DMS53 treated with DMSO at 0.1 percent for 48 hours (cell line): Measurements from ENCODE around the gene DRP2.
A peak's percentile ranks its signal among the peaks of the same experiment; 100 is the strongest.
"Not testable (repeated sequence)": the region's sequence is repeated elsewhere in the genome, so short reads cannot be mapped to it uniquely, and the experiment has no call there.

ENCODE experiments used
- DNase-seq: peaks from one replicate; lab custom pipeline; 2025; ENCODE audit not compliant: unreplicated experiment; lab: John Stamatoyannopoulos, UW

The DRP2 gene

DNA sequence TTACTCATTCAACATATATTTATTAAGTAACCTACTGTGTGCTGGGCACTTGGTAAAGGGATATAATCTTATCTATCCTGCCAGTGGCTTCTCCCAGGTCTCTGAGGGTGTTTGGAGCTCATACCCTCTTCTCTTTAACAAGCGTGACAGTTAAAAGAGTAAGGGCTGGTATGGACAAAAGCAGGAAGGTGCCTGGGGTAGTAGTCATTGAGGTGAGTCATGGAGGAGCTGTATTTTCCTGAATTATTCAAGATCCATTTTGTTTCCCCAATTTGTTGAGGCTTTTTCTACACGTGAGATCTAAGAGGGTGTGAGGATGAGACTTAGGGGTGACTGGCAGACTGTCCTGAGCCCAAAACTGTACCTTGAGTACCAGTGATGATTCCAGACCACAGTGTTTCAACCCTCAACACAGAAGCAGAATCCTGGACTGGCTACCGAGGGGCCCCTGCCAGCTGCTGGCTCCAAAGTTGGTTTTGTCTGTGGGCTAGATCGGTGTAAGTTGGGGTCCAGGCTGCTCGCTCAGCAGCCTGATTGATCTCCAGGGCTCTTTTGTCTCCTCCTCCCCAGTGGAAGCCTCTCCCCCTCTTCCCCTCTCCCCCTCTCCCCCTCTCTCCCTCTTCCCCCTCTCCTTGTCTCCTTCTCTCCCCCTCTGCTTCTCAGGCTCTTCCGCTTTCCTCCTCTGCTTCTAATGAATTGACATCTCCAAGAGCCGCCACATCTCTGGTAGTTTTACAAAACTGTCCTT is at the start of gene DRP2:
Gene DRP2, plus strand, starts transcription at position 671 of the 748 bp plus-strand sequence. CDS start 11,862 bp downstream, outside the sequence.
- DNase-seq = peak; percentile 21

DNA sequence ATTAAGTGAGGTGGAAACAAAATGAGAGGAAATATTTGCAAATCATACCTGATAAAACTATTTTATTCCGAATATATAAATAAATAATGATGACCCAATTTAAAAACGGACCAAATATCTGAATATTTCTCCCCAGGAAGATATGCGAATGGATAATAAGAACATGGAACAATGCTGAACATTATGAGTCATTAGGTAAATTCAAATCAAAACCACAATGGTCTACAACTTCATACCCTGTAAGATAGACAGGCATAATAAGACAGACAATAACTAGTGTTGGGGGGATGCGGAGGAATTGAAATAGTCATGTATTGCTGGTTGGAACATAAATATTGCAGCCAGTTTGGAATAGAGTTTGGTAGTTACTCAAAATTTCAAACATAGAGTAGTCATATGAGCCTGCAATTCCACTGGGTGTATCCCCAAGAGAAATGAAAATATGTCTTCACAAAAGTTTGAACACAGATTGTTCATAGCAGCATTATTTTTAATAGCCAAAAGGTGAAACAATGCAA is 47.6 kb upstream of the DRP2 start:
- no peak for DNase-seq

- no peak for DNase-seq
Observed at GRCh38 chrX:101176439-101176838, 43.1 kb upstream of the DRP2 start.

DNA sequence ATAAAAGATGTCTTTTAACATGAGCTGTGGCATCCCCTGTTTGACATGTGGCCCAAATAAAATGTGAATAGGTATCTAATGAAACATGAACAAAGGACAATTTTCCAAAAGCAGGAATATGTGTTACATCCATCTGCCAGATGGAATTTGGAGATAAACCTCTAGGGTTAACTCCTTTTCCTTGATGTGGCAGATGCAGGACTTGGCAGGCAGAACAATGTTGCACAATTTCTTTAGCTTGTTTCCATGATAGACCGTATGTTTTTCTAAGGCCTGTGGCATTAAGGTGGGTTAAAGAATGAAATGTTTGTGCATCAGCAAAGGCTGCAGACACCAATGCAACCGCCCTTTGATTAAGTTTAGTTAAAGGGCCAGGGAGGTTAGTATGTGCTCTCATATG is 34.7 kb upstream of the DRP2 start:
- not testable (repeated sequence) for DNase-seq

GRCh38 chrX:101187961-101188360 is 31.6 kb upstream of the DRP2 start:
- not testable (repeated sequence) for DNase-seq

DNA sequence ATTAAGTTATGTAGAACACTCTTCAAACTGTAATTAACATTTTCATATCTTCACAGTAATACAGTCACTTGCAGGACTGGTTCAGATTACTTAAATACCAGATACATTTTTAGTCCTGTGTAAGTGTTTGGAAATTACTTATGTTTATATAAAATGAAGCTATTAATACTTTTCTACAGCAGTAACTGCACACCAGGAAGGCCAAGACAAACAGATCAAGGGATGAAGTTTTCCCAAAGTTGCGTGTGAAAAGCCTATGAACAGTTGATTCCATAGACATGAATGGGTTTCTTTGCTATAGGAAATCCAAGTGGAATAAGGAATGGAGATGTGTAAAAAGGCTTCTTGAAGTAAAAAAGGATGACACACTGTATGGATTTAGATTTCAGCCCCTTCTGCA is 28.9 kb upstream of the DRP2 start:
- DNase-seq = no peak

GRCh38 chrX:101191217-101191750 is 28.3 kb upstream of the DRP2 start:
- no peak for DNase-seq

- DNase-seq = no peak
Observed at GRCh38 chrX:101195442-101196173, 24.0 kb upstream of the DRP2 start.

GRCh38 chrX:101203761-101204351 is 15.7 kb upstream of the DRP2 start:
- DNase-seq = no peak

DNA sequence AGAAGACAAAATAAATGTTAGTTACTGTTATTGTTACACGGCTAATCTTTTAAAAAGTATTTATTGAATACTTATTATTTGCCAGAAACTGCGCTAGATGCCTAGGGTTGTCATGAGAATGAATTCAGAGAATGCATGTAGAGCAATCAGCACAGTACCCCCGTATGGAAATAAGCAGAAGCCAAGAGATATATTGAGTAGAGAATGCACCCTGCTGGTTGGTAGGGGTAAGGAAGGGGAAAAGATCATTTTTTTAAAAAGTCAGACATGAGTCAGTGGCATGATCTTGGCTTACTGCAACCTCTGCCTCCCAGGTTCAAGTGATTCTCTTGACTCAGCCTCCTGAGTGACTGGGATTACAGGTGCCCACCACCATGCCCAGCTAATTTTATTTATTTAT is 13.1 kb upstream of the DRP2 start:
- peak; percentile 54 for DNase-seq

DNA sequence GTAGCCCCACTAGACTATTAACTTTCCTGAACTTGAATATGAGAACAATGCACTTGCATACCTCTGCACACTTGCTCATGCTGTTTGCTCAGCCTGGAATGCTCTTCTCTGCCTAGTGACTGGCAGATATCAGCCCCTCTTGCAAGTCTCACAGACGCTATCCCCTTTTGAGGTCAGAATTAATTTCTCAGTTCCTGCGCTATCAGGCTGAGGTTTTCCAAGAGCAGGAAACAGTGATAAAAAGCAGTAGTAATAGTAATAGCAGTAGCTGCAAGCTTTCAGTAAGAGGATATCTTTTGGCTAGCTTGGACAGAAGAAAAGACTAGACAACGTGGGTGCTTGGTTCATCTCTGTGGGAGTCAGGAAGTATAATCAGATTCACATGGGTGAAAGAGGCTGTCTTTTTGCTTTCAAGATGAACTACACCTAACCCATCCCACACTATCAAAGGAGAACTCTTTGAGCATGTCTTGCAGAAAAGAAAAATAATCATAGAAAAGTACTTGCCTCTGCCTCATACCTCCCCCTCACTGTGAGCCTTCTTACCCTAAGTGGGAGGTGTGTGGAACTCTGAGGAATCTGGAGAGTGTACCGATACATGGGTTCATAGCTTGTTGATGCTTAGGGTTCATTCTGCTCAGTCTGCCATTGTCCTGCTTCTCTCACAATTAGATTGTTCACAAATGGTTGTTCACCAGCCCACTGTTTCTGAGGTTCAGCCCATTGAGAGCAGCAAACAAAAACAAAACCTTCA is 11.3 kb upstream of the DRP2 start:
- DNase-seq = no peak

DNA sequence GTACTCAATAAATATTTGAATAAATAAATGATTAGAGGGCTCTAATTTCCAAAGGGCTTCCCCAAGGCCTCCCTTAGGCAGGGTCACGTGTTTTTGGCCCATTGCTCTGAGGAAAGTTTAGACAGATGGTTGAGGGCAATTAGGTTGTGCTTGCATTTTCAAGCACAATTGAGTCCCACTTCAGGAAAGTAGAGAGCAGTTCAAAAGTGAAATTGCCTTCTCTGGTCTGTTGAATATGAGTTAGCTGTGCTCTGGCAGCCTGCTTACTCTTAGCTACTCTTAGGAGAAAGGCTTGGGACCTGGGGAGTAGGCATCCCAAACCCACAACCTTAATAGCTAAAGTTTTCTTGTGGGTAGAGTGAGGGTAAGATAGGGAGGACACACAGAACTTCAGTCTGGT is 9.0 kb upstream of the DRP2 start:
- no peak for DNase-seq

GRCh38 chrX:101217689-101218088 is 1.9 kb upstream of the DRP2 start:
- no peak for DNase-seq

GRCh38 chrX:101219864-101220346 is 319 bp downstream of the DRP2 start:
- peak; percentile 40 for DNase-seq

DNA sequence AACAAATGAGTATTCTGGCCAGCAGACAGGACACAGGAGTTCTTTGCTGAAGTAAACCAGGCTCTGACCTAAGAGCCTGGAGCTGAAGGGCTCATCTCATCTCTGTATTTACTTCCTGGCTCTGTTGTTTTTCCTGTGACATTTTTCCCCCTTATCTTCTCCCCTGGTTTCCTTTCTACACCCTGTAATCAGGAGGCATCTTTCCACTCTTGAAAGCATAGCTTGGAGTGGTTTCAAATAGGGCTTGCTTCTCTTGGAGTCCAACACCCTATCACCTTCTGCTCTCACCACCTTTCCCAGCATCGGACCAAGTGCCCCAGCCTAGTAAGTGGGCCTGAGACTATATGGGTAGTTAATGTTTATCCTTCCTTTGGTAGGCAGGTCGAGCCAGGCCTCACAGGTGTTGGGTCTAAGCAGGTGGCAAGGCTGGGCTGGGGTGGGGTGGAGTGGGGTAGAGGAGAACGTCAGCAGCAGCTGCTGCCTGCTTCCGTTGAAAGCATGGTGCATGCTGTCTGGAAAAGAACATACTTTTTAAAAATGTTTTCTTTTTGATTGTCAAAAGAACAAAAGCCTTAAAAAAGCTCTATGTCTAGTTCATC is 1.2 kb downstream of the DRP2 start:
- peak; percentile 83 for DNase-seq

- no peak for DNase-seq
Observed at GRCh38 chrX:101223226-101223625, 3.6 kb downstream of the DRP2 start.

DNA sequence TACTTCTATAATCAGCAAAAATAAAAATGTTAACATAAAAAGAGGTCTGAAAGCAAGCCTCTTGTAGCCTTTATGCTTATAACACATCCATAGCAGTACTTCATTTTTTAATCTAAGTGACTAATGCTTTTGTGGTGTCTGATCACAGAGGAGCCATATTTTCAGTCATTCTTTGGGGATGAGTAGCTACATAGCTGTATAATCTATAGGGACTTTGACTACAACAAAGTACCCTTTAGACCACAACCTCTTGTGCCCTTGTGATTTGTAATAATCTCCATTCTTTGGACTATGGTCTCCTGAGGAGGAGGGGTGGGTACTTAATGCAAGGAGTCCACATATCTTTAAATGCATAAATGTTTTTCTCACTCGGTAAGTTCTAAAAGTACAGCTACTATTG is 9.6 kb downstream of the DRP2 start:
- DNase-seq = no peak

GRCh38 chrX:101230636-101231035 is 11.1 kb downstream of the DRP2 start:
- no peak for DNase-seq

- no peak for DNase-seq
Observed at GRCh38 chrX:101231080-101231479, 11.5 kb downstream of the DRP2 start.

GRCh38 chrX:101232316-101232715 is 12.7 kb downstream of the DRP2 start:
- no peak for DNase-seq
